ENCODE data around the gene TMEM126A.

- TF ChIP-seq CTCF (IDR thresholded peaks at IDR 0.05) (no peak), POLR2A (IDR thresholded peaks at IDR 0.05) (no peak)
Measured at GRCh38 chr11:85656777-85657176, 9.0 kb downstream of the TMEM126A start.
